ENCODE data around the gene RBKS. TPM values are rescaled to one million over a fixed set of nuclear protein-coding genes. Genes with fewer than 3 reads are reported as not detected.

RBKS gene
- total RNA-seq, 1 experiment from 2014 or later, result 3.3 TPM

DNA sequence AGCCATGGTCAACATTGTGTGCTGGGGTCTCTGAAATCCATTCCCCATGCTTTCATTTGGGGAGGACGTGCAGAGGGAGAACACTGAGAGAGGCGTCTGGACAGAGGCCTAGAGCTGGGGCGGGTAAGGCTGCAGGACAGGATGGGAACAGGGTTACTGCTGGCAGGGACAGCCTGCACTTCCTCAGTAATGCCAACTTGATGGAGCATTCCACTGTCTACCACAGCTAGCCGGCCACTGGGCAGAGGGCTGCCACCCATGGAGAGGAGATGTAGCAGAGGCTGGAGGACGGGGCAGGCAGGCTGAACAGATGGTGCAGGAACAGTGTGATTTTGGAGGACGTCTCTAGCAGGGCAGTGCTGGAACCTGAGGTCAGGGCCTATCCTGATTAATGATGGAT, 89.3 kb downstream of the RBKS start:
- DNase-seq, result no peak
- no peak overlapping the region for H3K4me3 Mint-ChIP-seq (ENCODE audit: low read depth, unreplicated experiment)
- peaks cover 6% of the 10 kb centered on the region for H3K36me3 Mint-ChIP-seq (ENCODE audit: insufficient read depth, unreplicated experiment)
- H3K4me1 Mint-ChIP-seq (ENCODE audit: low read depth, unreplicated experiment), result peaks cover 50% of the 10 kb centered on the region
- H3K27me3 Mint-ChIP-seq (ENCODE audit: unreplicated experiment), result no peaks in the 10 kb centered on the region
- intact Hi-C loops (cut with micrococcal nuclease; ENCODE audit: unreplicated experiment), result loop anchor here (10.0 kb wide), 1 partner anchor 594 kb away; the partner anchor contains the start of gene FOSL2
- no TSS peak for BruUV-seq (replicated peaks)
- peak overlapping the region; percentile 67 for H3K27ac Mint-ChIP-seq (ENCODE audit: unreplicated experiment)
- TF ChIP-seq, protein P1, sequence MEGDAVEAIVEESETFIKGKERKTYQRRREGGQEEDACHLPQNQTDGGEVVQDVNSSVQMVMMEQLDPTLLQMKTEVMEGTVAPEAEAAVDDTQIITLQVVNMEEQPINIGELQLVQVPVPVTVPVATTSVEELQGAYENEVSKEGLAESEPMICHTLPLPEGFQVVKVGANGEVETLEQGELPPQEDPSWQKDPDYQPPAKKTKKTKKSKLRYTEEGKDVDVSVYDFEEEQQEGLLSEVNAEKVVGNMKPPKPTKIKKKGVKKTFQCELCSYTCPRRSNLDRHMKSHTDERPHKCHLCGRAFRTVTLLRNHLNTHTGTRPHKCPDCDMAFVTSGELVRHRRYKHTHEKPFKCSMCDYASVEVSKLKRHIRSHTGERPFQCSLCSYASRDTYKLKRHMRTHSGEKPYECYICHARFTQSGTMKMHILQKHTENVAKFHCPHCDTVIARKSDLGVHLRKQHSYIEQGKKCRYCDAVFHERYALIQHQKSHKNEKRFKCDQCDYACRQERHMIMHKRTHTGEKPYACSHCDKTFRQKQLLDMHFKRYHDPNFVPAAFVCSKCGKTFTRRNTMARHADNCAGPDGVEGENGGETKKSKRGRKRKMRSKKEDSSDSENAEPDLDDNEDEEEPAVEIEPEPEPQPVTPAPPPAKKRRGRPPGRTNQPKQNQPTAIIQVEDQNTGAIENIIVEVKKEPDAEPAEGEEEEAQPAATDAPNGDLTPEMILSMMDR (IDR thresholded peaks at IDR 0.05; ENCODE audit: unreplicated experiment), result no peak
- H3K9me3 Mint-ChIP-seq (ENCODE audit: low read depth, unreplicated experiment), result no peaks in the 10 kb centered on the region
- CTCF ChIA-PET, result interaction anchor here (0.9 kb wide), 1 partner anchor 14 kb away, joined by 7 read pairs; no protein-coding TSS in a partner anchor

DNA sequence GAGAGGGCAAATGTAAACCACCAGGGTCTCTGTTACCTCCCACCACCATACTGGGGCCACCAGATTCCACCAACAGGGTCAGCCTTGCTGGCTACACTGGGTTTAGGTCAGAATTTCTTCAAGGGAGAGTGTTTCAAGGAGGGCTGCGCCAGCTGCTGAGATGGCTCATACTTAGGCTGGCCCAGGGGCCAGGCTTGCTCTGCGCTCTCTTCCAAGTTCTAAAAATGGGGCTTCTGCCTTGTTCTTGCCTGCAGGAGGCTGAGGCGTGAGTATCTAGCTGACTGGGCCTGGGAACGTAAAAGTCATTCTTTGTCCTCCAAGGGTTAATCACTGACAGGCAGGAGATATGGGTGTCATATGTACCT, 90.6 kb downstream of the RBKS start:
- CTCF ChIA-PET, result interaction anchor here (0.7 to 1.0 kb wide), 3 partner anchors 10 to 96 kb away, joined by 4 to 9 read pairs (median 5); no protein-coding TSS in a partner anchor
- DNase-seq, result peak; percentile 41
- H3K36me3 Mint-ChIP-seq (ENCODE audit: insufficient read depth, unreplicated experiment), result peaks cover 6% of the 10 kb centered on the region
- H3K9me3 Mint-ChIP-seq (ENCODE audit: low read depth, unreplicated experiment), result no peaks in the 10 kb centered on the region
- intact Hi-C loops (cut with micrococcal nuclease; ENCODE audit: unreplicated experiment), result loop anchor here (10.0 kb wide), 2 partner anchors 125 to 595 kb away; partner anchors contain the start of gene FOSL2
- TF ChIP-seq, protein P1 (IDR thresholded peaks at IDR 0.05; ENCODE audit: unreplicated experiment), result no peak
- BruUV-seq (replicated peaks), result TSS peak; percentile 92
- H3K4me1 Mint-ChIP-seq (ENCODE audit: low read depth, unreplicated experiment), result peaks cover 57% of the 10 kb centered on the region
- no peak overlapping the region for H3K4me3 Mint-ChIP-seq (ENCODE audit: low read depth, unreplicated experiment)
- no peaks in the 10 kb centered on the region for H3K27me3 Mint-ChIP-seq (ENCODE audit: unreplicated experiment)
- peak overlapping the region; percentile 67 for H3K27ac Mint-ChIP-seq (ENCODE audit: unreplicated experiment)

GRCh38 chr2:27798948-27799645, 91.1 kb downstream of the RBKS start:
- BruUV-seq (replicated peaks), result no TSS peak
- H3K27ac Mint-ChIP-seq (ENCODE audit: unreplicated experiment), result peak overlapping the region; percentile 67
- intact Hi-C loops (cut with micrococcal nuclease; ENCODE audit: unreplicated experiment), result loop anchor here (10.0 kb wide), 1 partner anchor 126 kb away; no protein-coding TSS in a partner anchor
- no peaks in the 10 kb centered on the region for H3K27me3 Mint-ChIP-seq (ENCODE audit: unreplicated experiment)
- H3K4me1 Mint-ChIP-seq (ENCODE audit: low read depth, unreplicated experiment), result peaks cover 57% of the 10 kb centered on the region
- H3K36me3 Mint-ChIP-seq (ENCODE audit: insufficient read depth, unreplicated experiment), result peaks cover 6% of the 10 kb centered on the region
- no peak overlapping the region for H3K4me3 Mint-ChIP-seq (ENCODE audit: low read depth, unreplicated experiment)
- TF ChIP-seq, protein P1 (IDR thresholded peaks at IDR 0.05; ENCODE audit: unreplicated experiment), result no peak
- H3K9me3 Mint-ChIP-seq (ENCODE audit: low read depth, unreplicated experiment), result no peaks in the 10 kb centered on the region
- CTCF ChIA-PET, result interaction anchor here (0.6 to 1.0 kb wide), 6 partner anchors 10 to 1749 kb away, joined by 3 to 9 read pairs (median 4); no protein-coding TSS in a partner anchor
- peak; percentile 83 for DNase-seq

GRCh38 chr2:27798486-27798885, 91.7 kb downstream of the RBKS start:
- no peak for DNase-seq
- BruUV-seq (replicated peaks), result TSS peak; percentile 87
- intact Hi-C loops (cut with micrococcal nuclease; ENCODE audit: unreplicated experiment), result loop anchor here (10.0 kb wide), 1 partner anchor 126 kb away; no protein-coding TSS in a partner anchor
- H3K4me3 Mint-ChIP-seq (ENCODE audit: low read depth, unreplicated experiment), result no peak overlapping the region
- no peaks in the 10 kb centered on the region for H3K9me3 Mint-ChIP-seq (ENCODE audit: low read depth, unreplicated experiment)
- H3K36me3 Mint-ChIP-seq (ENCODE audit: insufficient read depth, unreplicated experiment), result peaks cover 6% of the 10 kb centered on the region
- no peaks in the 10 kb centered on the region for H3K27me3 Mint-ChIP-seq (ENCODE audit: unreplicated experiment)
- TF ChIP-seq, protein P1 (IDR thresholded peaks at IDR 0.05; ENCODE audit: unreplicated experiment), result no peak
- CTCF ChIA-PET, result interaction anchor here (0.6 to 1.0 kb wide), 4 partner anchors 11 to 1750 kb away, joined by 3 to 4 read pairs (median 4); no protein-coding TSS in a partner anchor
- peak overlapping the region; percentile 67 for H3K27ac Mint-ChIP-seq (ENCODE audit: unreplicated experiment)
- peaks cover 60% of the 10 kb centered on the region for H3K4me1 Mint-ChIP-seq (ENCODE audit: low read depth, unreplicated experiment)
